ENCODE data around the gene TMEM132C.

TMEM132C gene

GRCh38 chr12:128339126-128339520 is 72.2 kb downstream of the TMEM132C start:
- no peak for TF ChIP-seq POLR2AphosphoS5 (IDR thresholded peaks at IDR 0.05; ENCODE audit: low read depth, low read length)
- TF ChIP-seq SIN3A (IDR thresholded peaks at IDR 0.05; ENCODE audit: borderline replicate concordance, insufficient read depth, low read length), result no peak
- TF ChIP-seq TAF1 (IDR thresholded peaks at IDR 0.05; ENCODE audit: borderline replicate concordance, insufficient read depth, low read length), result no peak
- TF ChIP-seq REST (IDR thresholded peaks at IDR 0.05; ENCODE audit: insufficient read depth in 1 of 2, low read depth in 2 of 2, low read length in 2 of 2), result no peak
- TF ChIP-seq FOXP2 (optimal IDR thresholded peaks at IDR 0.05; ENCODE audit: borderline replicate concordance, extremely low read depth, extremely low read length, insufficient read depth), result no peak

- TF ChIP-seq POLR2AphosphoS5 (IDR thresholded peaks at IDR 0.05; ENCODE audit: low read depth, low read length) (no peak), REST (IDR thresholded peaks at IDR 0.05; ENCODE audit: insufficient read depth in 1 of 2, low read depth in 2 of 2, low read length in 2 of 2) (no peak), FOXP2 (optimal IDR thresholded peaks at IDR 0.05; ENCODE audit: borderline replicate concordance, extremely low read depth, extremely low read length, insufficient read depth) (no peak), SIN3A (IDR thresholded peaks at IDR 0.05; ENCODE audit: borderline replicate concordance, insufficient read depth, low read length) (no peak), TAF1 (IDR thresholded peaks at IDR 0.05; ENCODE audit: borderline replicate concordance, insufficient read depth, low read length) (no peak)
Measured at GRCh38 chr12:128339631-128340030, 72.7 kb downstream of the TMEM132C start.

GRCh38 chr12:128353301-128353700 is 86.3 kb downstream of the TMEM132C start:
- TF ChIP-seq REST (IDR thresholded peaks at IDR 0.05; ENCODE audit: insufficient read depth in 1 of 2, low read depth in 2 of 2, low read length in 2 of 2) (no peak), POLR2AphosphoS5 (IDR thresholded peaks at IDR 0.05; ENCODE audit: low read depth, low read length) (no peak)

- TF ChIP-seq TAF1 (IDR thresholded peaks at IDR 0.05; ENCODE audit: borderline replicate concordance, insufficient read depth, low read length) (no peak), FOXP2 (optimal IDR thresholded peaks at IDR 0.05; ENCODE audit: borderline replicate concordance, extremely low read depth, extremely low read length, insufficient read depth) (no peak), REST (IDR thresholded peaks at IDR 0.05; ENCODE audit: insufficient read depth in 1 of 2, low read depth in 2 of 2, low read length in 2 of 2) (no peak), SIN3A (IDR thresholded peaks at IDR 0.05; ENCODE audit: borderline replicate concordance, insufficient read depth, low read length) (no peak)
Measured at GRCh38 chr12:128356547-128356946, 89.6 kb downstream of the TMEM132C start.

- TF ChIP-seq REST (IDR thresholded peaks at IDR 0.05; ENCODE audit: insufficient read depth in 1 of 2, low read depth in 2 of 2, low read length in 2 of 2) (no peak), POLR2AphosphoS5 (IDR thresholded peaks at IDR 0.05; ENCODE audit: low read depth, low read length) (no peak), SIN3A (IDR thresholded peaks at IDR 0.05; ENCODE audit: borderline replicate concordance, insufficient read depth, low read length) (no peak), FOXP2 (optimal IDR thresholded peaks at IDR 0.05; ENCODE audit: borderline replicate concordance, extremely low read depth, extremely low read length, insufficient read depth) (no peak), TAF1 (IDR thresholded peaks at IDR 0.05; ENCODE audit: borderline replicate concordance, insufficient read depth, low read length) (no peak)
Measured at GRCh38 chr12:128361400-128361995, 94.5 kb downstream of the TMEM132C start.
